ENCODE measurements around the gene IRGC. TPM values are rescaled to one million over a fixed set of nuclear protein-coding genes. Genes with fewer than 3 reads are reported as not detected.

Gene IRGC, protein sequence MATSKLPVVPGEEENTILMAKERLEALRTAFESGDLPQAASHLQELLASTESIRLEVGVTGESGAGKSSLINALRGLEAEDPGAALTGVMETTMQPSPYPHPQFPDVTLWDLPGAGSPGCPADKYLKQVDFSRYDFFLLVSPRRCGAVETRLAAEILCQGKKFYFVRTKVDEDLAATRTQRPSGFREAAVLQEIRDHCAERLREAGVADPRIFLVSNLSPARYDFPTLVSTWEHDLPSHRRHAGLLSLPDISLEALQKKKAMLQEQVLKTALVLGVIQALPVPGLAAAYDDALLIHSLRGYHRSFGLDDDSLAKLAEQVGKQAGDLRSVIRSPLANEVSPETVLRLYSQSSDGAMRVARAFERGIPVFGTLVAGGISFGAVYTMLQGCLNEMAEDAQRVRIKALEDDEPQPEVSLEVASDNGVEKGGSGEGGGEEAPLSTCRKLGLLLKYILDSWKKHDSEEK
- 10 to 100 TPM in 1 of 2 donors, not detected in 1; 15.7 TPM for total RNA-seq

DNA sequence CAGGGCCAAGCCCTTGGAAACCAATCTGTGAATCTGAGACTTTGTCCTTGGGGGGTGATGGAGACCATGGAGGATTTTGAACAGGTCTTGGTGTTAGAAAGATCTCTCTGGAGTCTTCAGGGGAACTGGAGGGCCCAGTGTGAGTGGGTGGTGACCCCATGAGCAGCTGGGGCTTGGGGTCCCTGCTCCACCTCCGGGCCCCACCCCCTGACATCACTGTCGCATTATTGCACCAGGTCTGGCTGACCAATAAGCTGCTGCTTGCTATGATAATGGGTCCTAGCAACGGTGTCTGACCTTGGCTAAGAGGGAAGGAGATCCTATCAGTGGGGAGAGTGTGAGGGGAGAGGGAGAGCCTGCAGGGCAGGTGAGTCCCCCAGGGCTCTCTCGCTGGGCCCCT lies at the start of gene IRGC:
Gene IRGC, plus strand, starts transcription at position 301 of the 400 bp plus-strand sequence. CDS start 2,483 bp downstream, outside the sequence.
- Histone ChIP-seq H3K4me1 (replicated peaks) (no peaks in the 10 kb centered on the region), H3K4me3 (no peak within 1 kb of the TSS), H3K27ac (no peak within 1 kb of the TSS), H3K27me3 (replicated peaks; ENCODE audit: insufficient read depth) (no peaks in the 10 kb centered on the region), H3K36me3 (no peaks in the 10 kb centered on the region), H3K9me3 (no peaks in the 10 kb centered on the region)
- TF ChIP-seq POLR2AphosphoS5 (IDR thresholded peaks at IDR 0.05) (no peak), POLR2A (IDR thresholded peaks at IDR 0.05) (no peak)
- TF ChIP-seq, protein P1, sequence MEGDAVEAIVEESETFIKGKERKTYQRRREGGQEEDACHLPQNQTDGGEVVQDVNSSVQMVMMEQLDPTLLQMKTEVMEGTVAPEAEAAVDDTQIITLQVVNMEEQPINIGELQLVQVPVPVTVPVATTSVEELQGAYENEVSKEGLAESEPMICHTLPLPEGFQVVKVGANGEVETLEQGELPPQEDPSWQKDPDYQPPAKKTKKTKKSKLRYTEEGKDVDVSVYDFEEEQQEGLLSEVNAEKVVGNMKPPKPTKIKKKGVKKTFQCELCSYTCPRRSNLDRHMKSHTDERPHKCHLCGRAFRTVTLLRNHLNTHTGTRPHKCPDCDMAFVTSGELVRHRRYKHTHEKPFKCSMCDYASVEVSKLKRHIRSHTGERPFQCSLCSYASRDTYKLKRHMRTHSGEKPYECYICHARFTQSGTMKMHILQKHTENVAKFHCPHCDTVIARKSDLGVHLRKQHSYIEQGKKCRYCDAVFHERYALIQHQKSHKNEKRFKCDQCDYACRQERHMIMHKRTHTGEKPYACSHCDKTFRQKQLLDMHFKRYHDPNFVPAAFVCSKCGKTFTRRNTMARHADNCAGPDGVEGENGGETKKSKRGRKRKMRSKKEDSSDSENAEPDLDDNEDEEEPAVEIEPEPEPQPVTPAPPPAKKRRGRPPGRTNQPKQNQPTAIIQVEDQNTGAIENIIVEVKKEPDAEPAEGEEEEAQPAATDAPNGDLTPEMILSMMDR (IDR thresholded peaks at IDR 0.05): no peak
- 66% methylated on average over 4 of the region's 4 CpGs for WGBS
- intact Hi-C loops (cut with DNase I): no loop called here
- no peak for DNase-seq (ENCODE audit: low spot score)

DNA sequence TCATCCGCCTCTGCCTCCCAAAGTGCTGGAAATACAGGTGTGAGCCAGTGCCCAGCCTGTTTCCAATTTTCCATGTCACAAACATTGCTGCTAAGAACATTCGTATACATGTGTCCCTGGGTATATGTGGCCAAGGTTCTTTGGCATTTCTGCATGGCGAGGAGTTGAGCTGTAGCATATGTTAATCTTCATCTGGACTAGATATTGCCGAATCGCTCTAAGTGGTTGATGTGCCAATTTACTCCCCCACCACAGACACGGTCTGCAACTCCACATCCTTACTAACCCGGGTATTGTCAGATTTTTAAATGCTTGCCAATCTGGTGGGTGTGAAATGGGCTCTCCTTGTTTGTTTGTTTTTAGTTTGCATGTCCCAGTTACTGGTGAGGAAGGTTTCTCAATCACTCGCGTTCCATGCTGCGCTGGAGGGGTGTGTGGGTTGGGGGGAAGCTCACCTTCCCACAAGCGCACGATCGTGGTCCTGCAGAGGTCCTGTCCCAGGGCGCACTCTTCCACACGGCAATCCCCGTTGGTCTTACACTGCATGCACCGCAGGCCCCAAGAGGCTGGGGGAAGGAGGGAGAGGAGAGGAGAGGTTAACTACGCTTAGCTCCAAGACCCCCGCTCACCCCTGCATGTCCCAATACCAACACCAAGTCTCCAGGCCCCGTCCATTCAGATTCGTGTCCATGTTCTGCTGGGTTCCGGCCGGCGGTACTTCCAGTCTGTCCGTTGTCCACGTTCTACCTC lies 48.6 kb upstream of the IRGC start:
- Histone ChIP-seq H3K36me3 (no peaks in the 10 kb centered on the region), H3K27ac (peak overlapping the region; percentile 87 to 92), H3K4me1 (replicated peaks) (peaks cover 5% of the 10 kb centered on the region), H3K9me3 (no peaks in the 10 kb centered on the region), H3K4me3 (peak overlapping the region; percentile 43 to 47), H3K27me3 (replicated peaks; ENCODE audit: insufficient read depth) (no peaks in the 10 kb centered on the region)
- intact Hi-C loops (cut with DNase I): no loop called here
- DNase-seq (ENCODE audit: low spot score): no peak
- 60% methylated on average over 26 of the region's 26 CpGs for WGBS
- no peak for TF ChIP-seq POLR2A (IDR thresholded peaks at IDR 0.05)
- TF ChIP-seq, protein P1 (IDR thresholded peaks at IDR 0.05): no peak
- TF ChIP-seq POLR2AphosphoS5 (IDR thresholded peaks at IDR 0.05): no peak

DNA sequence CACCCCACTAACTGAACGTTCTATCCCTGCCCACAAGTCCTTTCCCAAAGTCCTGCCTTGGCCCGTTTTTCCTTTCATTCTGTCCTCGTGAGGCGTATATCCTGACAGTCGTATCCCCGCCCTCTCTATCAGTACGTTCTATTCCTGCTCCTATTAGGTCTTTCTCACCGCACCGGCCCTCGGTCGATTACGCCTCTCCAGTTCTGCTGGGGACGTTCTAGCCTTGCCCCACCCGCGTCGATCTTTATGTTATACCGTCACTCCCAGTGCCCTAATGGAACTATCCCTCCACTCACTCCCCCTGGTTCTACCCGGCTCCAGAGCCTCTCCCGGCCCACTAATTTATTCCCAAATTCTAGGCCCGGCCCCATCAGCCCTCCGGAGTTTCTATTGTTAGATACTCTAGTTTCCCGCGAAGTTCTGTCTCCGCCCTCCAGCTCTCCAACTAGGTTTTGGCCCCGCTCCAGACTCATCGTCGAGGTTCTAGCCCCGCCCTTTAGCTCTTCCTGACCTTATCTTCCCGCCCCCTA lies 47.9 kb upstream of the IRGC start:
- DNase-seq (ENCODE audit: low spot score): no peak
- no peaks in the 10 kb centered on the region for H3K36me3 ChIP-seq
- H3K4me1 ChIP-seq (replicated peaks): peaks cover 5% of the 10 kb centered on the region
- intact Hi-C loops (cut with DNase I): no loop called here
- no peaks in the 10 kb centered on the region for H3K27me3 ChIP-seq (replicated peaks; ENCODE audit: insufficient read depth)
- H3K4me3 ChIP-seq: peak overlapping the region; percentile 43 to 47
- WGBS: 10% methylated on average over 29 of the region's 29 CpGs
- no peaks in the 10 kb centered on the region for H3K9me3 ChIP-seq
- H3K27ac ChIP-seq: peak overlapping the region; percentile 87 to 92
- TF ChIP-seq, protein P1 (IDR thresholded peaks at IDR 0.05): no peak
- no peak for TF ChIP-seq POLR2AphosphoS5 (IDR thresholded peaks at IDR 0.05)
- TF ChIP-seq POLR2A (IDR thresholded peaks at IDR 0.05): no peak

DNA sequence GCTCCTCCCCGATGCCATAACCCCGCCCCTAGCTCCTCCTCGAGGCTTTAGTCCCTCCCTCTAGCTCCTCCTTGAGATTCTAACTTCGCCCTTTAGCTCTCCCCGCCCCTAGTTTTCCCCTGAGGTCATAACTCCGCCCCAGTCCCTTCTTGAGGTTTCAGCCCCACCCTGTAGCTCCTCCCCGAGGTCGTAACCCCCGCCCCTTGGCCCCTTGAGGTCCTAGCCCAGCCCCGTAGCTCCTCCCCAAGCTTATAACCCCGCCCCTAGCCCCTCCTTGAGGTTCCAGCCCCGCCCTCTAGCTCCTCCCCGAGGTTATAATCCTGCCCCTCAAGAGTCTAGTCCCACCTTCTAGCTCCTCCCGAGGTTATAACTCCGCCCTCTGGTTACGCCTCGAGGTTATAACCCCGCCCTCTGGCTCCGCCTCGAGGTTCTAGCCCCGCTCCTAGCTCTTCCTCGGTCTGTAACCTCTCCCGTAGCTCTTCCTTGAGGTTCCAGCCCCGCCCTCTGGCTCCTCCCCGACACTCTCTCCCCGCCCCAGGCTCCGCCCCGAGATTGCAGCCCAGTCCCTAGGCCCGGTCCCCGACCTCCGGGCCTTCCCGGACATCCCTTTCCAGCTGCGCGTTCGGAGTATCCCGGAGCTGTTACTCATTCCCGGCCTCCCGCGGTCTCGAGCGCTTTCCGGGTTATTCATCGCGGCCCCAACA lies 47.3 kb upstream of the IRGC start:
- TF ChIP-seq, protein P1 (IDR thresholded peaks at IDR 0.05): no peak
- TF ChIP-seq POLR2A (IDR thresholded peaks at IDR 0.05): peak; percentile 92
- TF ChIP-seq POLR2AphosphoS5 (IDR thresholded peaks at IDR 0.05): peak; percentile 81
- Histone ChIP-seq H3K9me3 (no peaks in the 10 kb centered on the region), H3K36me3 (no peaks in the 10 kb centered on the region), H3K4me3 (peak overlapping the region; percentile 43 to 47), H3K27me3 (replicated peaks; ENCODE audit: insufficient read depth) (no peaks in the 10 kb centered on the region), H3K27ac (peak overlapping the region; percentile 87 to 92), H3K4me1 (replicated peaks) (peaks cover 5% of the 10 kb centered on the region)
- WGBS: 1% methylated on average over 44 of the region's 44 CpGs
- intact Hi-C loops (cut with DNase I): no loop called here
- peak; percentile 97 for DNase-seq (ENCODE audit: low spot score)
